ENCODE results near the gene RASSF8.

The RASSF8 gene

DNA sequence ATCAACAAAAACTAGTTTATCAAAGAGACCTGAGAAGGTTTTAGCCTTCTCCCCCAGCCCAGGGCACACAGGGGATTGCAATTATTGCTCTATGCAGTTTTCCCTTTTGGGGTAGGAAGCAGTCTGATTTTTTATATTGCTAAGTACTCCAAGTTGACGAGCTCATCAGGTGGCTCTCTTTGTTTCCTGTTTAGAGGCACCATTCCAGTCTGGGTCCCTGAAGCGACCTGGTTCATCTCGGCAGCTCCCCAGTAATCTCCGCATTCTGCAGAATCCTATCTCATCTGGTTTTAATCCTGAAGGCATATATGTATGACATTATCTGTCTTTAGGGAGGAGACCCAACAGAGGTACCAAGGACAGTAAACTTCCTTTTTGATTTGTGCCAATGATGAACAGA is 110.0 kb downstream of the RASSF8 start:
- DNase-seq = no peak

DNA sequence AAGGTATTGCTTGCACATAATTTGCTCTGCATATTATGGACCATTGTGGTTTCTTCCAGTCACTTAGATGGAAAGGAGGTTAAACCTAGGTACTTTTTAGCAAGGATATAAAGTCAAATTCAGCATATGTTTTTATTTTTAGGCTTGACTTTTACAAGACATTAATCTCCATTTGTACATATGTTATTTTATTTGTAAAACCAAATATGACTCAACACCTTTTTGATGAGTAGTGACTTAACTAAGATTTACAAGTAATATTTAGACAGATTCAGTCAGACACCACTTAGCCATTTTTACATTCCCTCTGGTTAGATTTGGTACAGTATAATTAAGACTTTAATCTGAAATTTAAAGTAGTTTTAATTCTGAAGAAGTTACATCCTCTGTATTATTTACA is 111.3 kb downstream of the RASSF8 start:
- DNase-seq = no peak

DNA sequence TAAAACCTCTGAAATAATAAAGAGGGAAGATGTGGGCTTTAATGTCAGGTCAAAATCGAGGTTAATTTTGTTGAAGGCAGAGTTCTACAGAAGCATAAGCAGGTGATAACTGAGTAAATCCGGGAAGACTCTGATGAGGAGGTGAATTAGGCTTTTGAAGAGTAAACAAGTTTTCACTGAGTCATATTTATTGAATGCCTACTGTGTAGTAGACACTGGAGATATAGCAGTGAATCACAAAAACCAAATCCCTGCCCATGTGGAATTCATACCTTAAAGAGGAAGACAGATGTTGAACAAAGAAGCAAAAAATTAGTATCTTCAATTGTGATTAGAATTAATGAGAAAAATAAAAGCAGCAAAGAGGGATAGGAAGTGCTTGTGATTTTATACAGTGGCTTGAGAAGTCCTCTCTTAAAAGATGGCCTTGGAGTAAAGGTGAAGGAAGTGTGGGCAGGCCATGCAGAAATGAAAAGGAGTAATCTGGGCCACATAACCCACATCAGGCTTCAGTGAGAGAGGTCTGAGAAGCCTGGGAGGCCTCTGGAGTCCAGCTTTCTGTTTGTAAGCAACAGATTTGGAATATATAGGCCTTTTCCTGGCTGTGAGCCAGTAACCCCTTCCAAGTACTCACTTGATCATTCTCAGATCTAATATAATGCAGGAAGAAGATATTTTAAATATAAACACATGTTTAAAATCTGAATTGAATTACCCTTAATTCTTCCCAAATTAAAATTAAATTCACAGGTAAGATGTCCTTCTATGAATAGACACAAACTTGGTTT is 119.6 kb downstream of the RASSF8 start:
- DNase-seq = no peak

DNA sequence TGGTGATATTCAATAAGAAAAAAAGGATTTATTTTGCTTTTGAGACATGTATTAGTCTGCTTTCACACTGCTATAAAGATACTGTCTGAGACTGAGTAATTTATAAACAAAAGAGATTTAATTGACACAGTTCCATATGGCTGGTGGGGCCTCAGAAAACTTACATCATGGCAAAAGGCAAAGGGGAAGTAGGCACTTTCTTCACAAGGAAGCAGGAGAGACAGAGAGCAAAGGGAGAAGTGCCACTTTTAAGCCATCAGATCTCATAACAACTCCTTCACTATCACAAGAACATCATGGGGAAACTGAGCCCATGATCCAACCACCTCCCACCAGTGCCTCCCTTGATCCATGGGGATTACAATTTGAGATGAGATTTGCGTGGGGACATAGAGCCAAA is 122.4 kb downstream of the RASSF8 start:
- peak; percentile 24 for DNase-seq

DNA sequence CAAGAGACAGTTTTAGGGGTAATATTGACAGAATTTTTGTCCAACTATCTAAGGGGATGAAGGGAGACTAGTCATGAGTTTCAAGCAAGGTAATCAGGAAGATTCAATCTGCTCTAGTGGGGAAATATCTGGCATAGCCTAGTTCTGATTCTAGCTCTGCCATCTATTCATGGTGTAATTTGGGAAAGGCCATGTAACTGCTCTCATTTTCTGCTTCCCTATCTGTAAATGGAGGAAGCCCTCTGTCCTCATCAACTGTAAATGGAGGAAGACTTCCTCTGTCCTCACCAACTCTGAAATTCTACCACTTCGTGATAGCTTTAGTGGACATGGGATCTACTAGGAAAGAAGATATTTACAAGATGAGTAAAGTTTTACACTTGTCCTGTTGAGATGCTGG is 128.5 kb downstream of the RASSF8 start:
- DNase-seq = no peak

- DNase-seq = no peak
These were observed 130.5 kb downstream of the RASSF8 start for GRCh38 chr12:26088998-26089397.

- no peak for DNase-seq
These were observed 132.5 kb downstream of the RASSF8 start for GRCh38 chr12:26090836-26091510.

DNA sequence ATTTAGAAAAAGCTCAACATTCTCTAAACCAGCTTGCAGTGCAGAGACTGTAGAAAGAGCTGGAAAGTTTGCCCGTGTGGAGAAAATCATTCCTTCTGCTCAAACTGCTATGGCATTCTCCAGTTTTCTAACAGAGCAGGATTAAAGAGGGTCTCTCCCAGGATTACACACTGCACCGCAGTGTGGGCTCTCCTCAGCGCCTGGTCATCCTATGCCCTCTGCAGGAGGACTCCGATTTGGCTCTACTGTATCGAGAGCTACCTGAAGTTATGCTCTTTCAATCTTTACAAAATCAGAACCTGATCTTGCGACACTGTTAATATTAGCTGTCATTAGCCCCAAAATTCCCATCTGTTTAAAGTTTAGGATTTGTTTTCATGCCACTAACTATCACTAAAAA is 133.3 kb downstream of the RASSF8 start:
- no peak for DNase-seq

- DNase-seq = no peak
These were observed 134.0 kb downstream of the RASSF8 start for GRCh38 chr12:26092346-26093105.

DNA sequence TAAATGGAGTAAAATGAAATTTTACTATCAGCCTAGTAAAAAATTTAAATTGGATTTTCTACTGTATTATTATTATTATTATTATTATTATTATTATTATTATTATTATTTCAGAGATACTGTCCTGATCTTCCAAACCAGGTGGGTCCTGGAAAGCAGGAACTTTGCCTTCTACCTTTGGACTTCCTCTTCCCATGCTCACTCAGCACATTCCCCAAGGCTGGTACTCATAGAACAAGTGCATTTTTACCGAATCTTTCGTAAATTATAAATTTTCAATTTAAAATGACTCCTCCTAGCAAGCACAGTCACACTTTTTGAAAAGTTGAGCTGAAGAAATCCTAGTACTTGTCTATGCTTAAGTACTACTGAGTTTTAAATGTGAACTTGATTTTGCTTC is 136.7 kb downstream of the RASSF8 start:
- DNase-seq = no peak

DNA sequence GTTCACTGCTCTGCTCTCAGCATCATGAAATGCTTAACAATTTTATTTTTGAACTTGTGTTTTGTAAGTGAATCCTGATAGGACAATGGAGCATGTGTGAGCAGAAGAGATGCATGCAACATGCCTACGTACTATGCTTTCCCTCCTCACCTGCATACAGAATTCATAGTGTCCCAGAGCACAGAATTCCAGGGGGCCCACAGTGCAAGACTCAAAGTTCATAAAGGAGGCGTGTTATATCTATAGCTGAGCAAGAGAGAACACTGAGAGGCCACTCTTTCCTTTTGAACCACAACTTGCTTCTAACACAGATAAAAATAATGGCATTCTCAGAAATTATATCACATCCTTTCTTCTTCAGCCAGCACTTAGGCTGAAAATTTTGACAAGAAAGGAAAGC is 137.6 kb downstream of the RASSF8 start:
- DNase-seq = no peak

DNA sequence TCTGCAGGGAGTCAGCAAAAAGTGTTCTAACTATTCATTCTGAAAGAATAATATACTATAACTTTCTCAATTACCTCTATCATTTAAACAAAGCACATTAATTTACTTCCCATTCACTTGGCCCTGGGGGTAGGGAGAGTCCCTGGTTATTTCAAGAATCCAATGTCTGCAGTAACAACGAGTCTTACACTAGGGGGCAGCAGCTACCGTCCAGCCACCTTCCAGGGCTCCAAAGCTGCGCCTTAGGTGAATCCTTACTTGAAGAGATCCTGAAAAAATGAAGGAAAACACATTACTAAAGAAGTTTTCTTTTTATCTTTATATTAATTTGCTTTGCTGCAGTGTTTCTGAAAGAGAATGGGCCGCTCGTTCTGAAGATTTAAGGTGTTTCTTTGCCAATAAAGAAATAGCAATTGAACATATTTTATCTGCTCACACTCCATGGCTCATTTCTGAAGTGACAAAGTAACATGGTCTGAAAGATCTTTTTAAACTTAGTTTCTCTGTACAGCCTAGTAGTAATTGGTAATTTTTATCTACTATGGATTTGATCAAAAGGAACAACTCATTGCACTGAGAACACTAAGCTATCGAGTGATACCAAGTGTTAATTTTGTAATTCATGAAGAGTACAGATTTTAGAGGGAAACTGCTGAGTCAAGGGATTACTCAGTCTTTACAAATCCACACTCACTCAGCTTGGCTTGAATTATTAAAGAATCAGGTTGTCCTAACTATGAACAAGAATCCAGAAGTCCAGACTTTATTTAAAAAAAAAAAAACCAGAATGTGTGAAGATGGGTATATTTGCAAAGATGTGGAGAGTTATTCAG is 138.8 kb downstream of the RASSF8 start:
- DNase-seq = peak; percentile 86

GRCh38 chr12:26100666-26101349 is 142.3 kb downstream of the RASSF8 start:
- DNase-seq = no peak

- DNase-seq = no peak
These were observed 142.9 kb downstream of the RASSF8 start for GRCh38 chr12:26101350-26101734.

GRCh38 chr12:26101763-26102162 is 143.3 kb downstream of the RASSF8 start:
- DNase-seq = no peak

- no peak for DNase-seq
These were observed 144.5 kb downstream of the RASSF8 start for GRCh38 chr12:26102953-26103352.

- DNase-seq = no peak
These were observed 147.9 kb downstream of the RASSF8 start for GRCh38 chr12:26106347-26106746.

DNA sequence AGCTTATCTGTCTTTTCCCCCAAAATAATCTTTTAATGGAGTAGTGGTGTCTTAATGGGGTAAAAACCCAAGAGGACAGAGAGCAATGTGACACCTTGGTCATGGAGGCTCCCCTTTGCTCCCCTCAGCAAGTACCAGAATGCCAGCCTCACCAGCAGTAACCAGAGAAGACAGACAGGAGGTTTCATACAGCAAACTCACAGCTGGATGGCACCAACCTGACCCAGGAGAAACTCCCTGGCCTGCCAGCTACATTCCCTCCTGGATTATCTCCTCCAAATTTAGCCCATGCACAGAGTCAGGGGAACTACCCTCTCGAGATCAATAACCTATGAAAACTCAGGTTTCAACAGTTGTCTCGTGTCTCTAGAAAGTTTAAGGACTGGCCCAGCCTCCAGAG is 150.4 kb downstream of the RASSF8 start:
- DNase-seq = no peak

GRCh38 chr12:26109343-26109881 is 150.9 kb downstream of the RASSF8 start:
- no peak for DNase-seq

GRCh38 chr12:26112232-26112631 is 153.8 kb downstream of the RASSF8 start:
- DNase-seq = no peak

DNA sequence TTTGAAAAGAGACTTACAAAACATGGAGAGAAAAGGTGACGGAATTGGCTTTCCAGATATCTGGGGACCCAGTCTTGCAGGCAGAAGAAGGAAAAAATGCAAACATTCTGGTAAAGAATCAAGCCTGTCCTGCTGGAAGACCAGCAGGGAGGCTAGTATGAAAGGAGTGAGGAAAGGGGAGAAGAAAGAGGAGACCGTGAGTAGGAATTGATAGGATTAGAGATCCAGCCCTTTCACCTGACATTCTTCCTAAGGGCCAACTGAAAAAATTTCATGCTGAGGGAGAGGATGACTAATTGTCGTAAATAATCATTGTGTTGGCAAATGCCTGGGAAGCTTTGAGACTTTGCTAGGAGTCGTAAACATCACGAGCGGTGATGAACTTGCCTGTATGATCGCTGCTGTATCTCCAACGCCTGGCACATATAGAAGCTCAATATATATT is 154.2 kb downstream of the RASSF8 start:
- DNase-seq = no peak

DNA sequence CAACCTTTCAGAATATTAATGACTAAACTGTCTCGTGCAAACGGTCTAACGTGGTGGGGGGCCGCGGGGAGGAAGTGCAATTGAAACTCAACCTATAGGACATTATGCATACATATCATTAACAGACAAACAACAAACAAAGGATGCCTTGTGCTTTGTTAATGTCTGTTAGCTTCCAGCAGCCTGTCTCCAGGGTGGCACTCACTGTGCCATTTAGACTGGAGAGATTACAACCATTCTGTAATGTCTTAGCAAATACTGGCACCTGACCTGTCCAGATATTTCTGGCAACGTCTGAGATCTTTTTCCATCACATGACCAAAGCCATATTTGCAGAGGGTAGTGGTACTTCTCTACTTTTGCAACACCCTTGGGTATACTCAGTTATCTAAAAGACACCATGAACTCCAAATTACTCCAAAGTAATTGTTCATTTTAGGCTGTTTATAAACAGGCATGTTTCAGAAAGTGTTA is 154.7 kb downstream of the RASSF8 start:
- peak; percentile 19 for DNase-seq

All from hematopoietic multipotent progenitor cell treated with erythropoietin and hydrocortisone succinate and interleukin-3 and kit ligand, for 6 days (in vitro differentiated cells).